Naive thymus-derived CD8-positive, alpha-beta T cell (primary cell): ENCODE data around the gene CROCC2. TPM values are rescaled to one million over a fixed set of nuclear protein-coding genes. Genes with fewer than 3 reads are reported as not detected.
A peak's percentile ranks its signal among the peaks of the same experiment; 100 is the strongest.

Experiments
- ATAC-seq, 2 donors: fragments of 150-1000 bp; cut with Tn5 transposase in 1 of 2; sonication (Bioruptor Pico), chemical (Tn5 transposase) in 1 of 2; 1 replicate in 1 of 2; 2 replicates in 1 of 2; pipeline ENCODE4 v1.10.0; 2021; ENCODE audit warnings: mild to moderate bottlenecking in 2 of 2, moderate library complexity in 2 of 2
- POLR2A ChIA-PET: fragments of 350-600 bp; sonication (Branson Sonifier 250); formaldehyde crosslinking; loops from one replicate; lab custom pipeline; 2021; ENCODE audit warnings: antibody characterized with exemption; lab: Charles Lee
- DNase-seq, 10 donors: peaks; one replicate each; pipeline versions ENCODE4 v3.0.0 to v3.0.0-alpha.2; 2020 to 2022
- H3K27ac Mint-ChIP-seq, 10 donors: one replicate each; pipeline ENCODE4 v1.8.0; 2020 to 2022; ENCODE audit warnings: mild to moderate bottlenecking in 10 of 10, mixed read lengths in 10 of 10, moderate library complexity in 4 of 10, inconsistent platforms in 1 of 10
- H3K27me3 Mint-ChIP-seq, 5 donors: one replicate each; pipeline ENCODE4 v1.8.0; 2021 to 2022; ENCODE audit warnings: mixed read lengths in 5 of 5
- H3K36me3 Mint-ChIP-seq, 3 donors: one replicate each; pipeline ENCODE4 v1.8.0; 2020 to 2022; ENCODE audit warnings: mixed read lengths in 3 of 3, mild to moderate bottlenecking in 2 of 3, inconsistent platforms in 1 of 3
- H3K4me1 Mint-ChIP-seq, 4 donors: one replicate each; pipeline ENCODE4 v1.8.0; 2021 to 2022; ENCODE audit warnings: mixed read lengths in 4 of 4
- H3K4me3 Mint-ChIP-seq, 10 donors: one replicate each; pipeline ENCODE4 v1.8.0; 2020 to 2022; ENCODE audit warnings: mild to moderate bottlenecking in 10 of 10, mixed read lengths in 10 of 10, moderate library complexity in 6 of 10, inconsistent platforms in 1 of 10
- H3K9me3 Mint-ChIP-seq, 9 donors: one replicate each; pipeline ENCODE4 v1.8.0; 2020 to 2022; ENCODE audit warnings: mixed read lengths in 9 of 9, mild to moderate bottlenecking in 3 of 9, inconsistent platforms in 1 of 9, moderate library complexity in 1 of 9
- polyA plus RNA-seq, 3 donors: library from polyadenylated mRNA; unstranded; fragments of 300-500 nt; fragmentation: Illumina TruSeq; gene quantifications; one replicate each; pipeline ENCODE4 v1.2.3, GENCODE V29; 2021
- total RNA-seq, 8 experiments: library from RNA in 2 of 8; stranded (reverse) in 2 of 8; gene quantifications; one replicate each; pipeline ENCODE4 v1.2.3 and lab custom pipeline; 2021 to 2026

CROCC2 gene
- total and polyA plus RNA-seq, 5 experiments from 2014 or later = not detected

DNA sequence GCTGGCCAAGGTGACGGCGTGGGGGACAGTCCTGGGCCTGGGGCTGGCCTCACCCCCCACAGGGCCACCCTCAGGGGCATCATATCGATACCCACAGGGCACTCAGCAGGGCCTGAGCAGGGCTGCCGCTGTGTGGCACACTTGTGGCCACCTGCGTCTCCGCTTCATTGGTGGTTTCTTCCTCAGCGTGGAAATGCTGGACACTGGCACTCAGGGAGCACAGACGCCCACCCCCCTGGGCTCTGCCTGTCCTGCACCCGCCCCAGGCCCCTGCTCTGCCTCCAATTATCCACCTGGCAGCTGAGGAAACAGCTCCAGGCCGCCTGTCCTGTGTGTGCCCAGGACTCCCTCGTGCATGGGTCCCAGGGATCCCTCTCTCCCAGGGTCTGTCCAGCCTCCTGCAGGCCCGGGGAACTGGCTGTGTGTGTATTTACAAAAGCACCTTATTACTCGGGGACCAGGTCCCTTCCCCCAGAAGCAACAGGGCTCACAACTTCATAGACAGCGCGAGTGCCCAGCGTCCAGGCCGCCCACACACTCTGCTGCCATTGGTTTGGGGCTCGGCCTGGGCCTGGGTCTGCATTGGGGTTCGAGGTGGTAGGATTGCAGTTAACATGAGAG, 13.1 kb downstream of the CROCC2 start:
- ATAC-seq = no peak
- POLR2A ChIA-PET = no interaction called here
- no peaks in the 10 kb centered on the region for H3K9me3 Mint-ChIP-seq
- no peaks in the 10 kb centered on the region for H3K36me3 Mint-ChIP-seq
- H3K27me3 Mint-ChIP-seq = peaks cover 0 to 18% (median 0%) of the 10 kb centered on the region in 5 donors
- no peak overlapping the region for H3K4me3 Mint-ChIP-seq
- peaks cover 0 to 3% (median 0%) of the 10 kb centered on the region in 4 donors for H3K4me1 Mint-ChIP-seq
- peak overlapping the region in 1 of 10 donors; percentile 70 for H3K27ac Mint-ChIP-seq
- peak in 2 of 10 donors; percentile 13 to 61 for DNase-seq

DNA sequence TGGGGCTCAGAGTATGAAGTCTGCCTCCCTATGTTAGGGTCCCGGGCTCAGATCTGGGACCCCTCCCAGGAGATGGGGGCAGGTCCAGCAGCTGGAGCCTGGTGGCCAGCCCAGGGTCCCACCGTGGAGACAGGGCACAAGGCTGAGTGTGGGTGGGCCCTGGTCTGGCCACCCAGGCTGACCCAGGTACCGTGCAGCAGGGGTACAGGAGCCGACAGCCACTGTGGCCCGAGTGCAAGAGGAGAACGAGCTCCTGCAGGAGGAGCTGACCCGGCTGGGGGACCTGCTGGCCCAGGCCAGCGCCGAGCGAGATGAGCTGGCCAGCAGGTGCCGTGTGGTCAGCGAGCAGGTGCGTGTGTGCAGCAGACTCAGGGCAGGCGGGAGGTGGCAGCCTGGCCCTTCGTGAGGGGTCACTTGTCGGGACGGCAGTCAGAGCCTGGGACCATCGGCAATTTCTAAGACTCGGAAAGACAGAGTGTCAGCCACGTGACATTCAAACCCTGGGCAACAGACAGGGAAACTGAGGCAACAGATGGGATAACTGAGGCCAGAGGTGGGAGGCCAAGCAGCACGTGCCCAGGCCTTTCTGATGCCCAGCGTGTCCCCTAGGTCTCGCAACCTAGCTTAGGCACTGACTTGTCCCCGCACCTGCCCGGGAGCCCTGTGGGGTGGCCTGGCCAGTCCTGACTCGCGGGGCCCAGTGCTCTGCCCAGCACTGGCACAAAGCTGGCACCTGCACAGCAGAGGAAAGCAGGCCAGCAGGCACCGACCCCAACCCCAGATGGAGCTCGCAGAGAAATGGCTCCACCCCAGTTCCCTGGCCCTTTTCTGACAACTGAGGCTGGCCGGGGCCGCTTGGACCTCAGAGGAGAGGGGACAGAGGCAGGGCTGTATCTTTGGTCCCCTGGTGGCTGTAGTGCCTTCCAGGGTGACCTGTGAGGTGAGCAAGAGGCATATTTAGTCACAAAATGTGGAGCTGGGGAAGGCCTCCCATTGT, 13.9 kb downstream of the CROCC2 start:
- POLR2A ChIA-PET = no interaction called here

DNA sequence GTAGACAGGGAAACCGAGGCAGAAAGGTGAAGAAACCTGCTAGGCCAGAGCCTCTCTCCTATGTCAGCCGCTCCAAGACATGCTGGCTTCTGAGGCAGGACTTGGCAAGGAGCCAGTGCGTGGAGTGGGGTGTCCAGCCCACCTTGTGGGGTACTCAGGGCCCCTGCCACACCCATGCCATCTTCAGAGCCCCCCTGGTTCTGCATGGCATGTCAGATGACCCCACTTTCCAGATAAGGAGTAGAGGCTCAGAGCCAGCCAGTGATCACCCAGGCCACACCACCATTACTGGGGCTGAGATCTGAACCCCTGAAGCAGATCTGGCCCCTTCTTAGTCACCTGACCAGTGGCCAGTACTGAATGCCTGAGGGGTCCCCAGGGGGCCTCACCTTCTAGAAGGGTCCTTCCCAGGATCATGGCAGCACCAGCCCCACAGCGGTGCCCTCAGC, 14.7 kb downstream of the CROCC2 start:
- Mint-ChIP-seq H3K27ac (no peak overlapping the region), H3K4me3 (no peak overlapping the region), H3K9me3 (no peaks in the 10 kb centered on the region), H3K4me1 (no peaks in the 10 kb centered on the region), H3K36me3 (no peaks in the 10 kb centered on the region), H3K27me3 (peaks cover 0 to 12% (median 0%) of the 10 kb centered on the region in 5 donors)
- peak in 3 of 10 donors; percentile 1 to 57 (median 11) for DNase-seq
- no peak for ATAC-seq
- POLR2A ChIA-PET = no interaction called here

More for the DNA sequence above, 13.9 kb downstream of the CROCC2 start:
- Mint-ChIP-seq H3K9me3 (no peaks in the 10 kb centered on the region), H3K4me1 (peaks cover 0 to 3% (median 0%) of the 10 kb centered on the region in 4 donors), H3K4me3 (no peak overlapping the region), H3K27me3 (peaks cover 0 to 17% (median 0%) of the 10 kb centered on the region in 5 donors), H3K27ac (peak overlapping the region in 1 of 10 donors; percentile 70), H3K36me3 (no peaks in the 10 kb centered on the region)
- ATAC-seq (no peak), DNase-seq (peak in 2 of 10 donors; percentile 15 to 24)

DNA sequence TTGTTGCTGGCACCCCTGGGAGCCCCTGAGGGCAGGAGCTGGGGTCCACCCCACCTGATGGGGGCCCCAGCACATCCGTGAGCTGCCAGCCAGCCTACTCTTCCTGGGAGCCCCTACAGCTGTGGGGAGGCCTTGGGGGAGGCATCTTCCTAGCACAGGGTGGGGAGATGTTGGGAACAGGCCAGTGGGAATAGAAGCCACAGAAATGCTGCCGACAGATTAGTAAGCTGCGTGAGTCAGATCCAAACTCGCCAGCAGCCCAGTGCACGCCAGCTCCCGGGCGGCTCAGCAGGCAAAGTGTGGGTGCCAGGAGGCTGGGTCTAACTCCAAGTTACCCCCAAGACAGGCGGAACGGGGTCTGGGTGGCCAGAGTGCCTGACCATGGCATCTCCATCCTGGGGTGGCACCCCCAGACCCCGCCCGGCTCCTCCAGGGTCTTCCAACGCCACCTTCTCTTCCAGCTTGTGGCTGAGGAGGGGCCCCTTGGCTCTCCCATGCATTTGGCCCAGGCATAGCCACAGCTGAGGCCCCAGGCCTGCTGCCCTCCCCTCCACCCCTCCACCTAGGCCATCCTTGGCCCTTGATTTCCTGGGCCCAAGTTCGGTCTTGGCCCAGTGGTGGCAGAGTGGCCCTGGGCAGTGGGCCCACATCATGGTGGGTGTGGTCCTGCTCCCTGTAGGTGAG, 15.3 kb downstream of the CROCC2 start:
- Mint-ChIP-seq H3K27me3 (peaks cover 0 to 12% (median 0%) of the 10 kb centered on the region in 5 donors), H3K9me3 (no peaks in the 10 kb centered on the region), H3K27ac (peak overlapping the region in 1 of 10 donors; percentile 33), H3K4me1 (no peaks in the 10 kb centered on the region), H3K4me3 (no peak overlapping the region), H3K36me3 (no peaks in the 10 kb centered on the region)
- ATAC-seq (no peak), DNase-seq (peak in 1 of 10 donors; percentile 54)
- POLR2A ChIA-PET = no interaction called here

DNA sequence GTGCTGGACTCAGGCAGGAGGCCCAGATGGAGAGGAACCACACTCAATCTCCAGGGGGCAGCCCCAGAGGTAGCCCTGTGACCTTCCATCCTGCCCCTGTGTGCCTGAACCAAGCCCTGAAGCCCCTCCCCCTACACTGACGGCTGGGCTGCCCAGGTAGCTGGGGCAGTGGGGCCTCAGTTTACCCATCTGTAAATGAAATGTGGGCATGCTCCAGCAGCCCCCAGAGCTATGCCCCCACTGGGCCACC, 15.8 kb downstream of the CROCC2 start:
- no peaks in the 10 kb centered on the region for H3K36me3 Mint-ChIP-seq
- no peak overlapping the region for H3K4me3 Mint-ChIP-seq
- ATAC-seq (no peak), DNase-seq (peak in 1 of 10 donors; percentile 16)
- POLR2A ChIA-PET = no interaction called here
- H3K27me3 Mint-ChIP-seq = peaks cover 0 to 8% (median 0%) of the 10 kb centered on the region in 5 donors
- no peaks in the 10 kb centered on the region for H3K4me1 Mint-ChIP-seq
- H3K9me3 Mint-ChIP-seq = no peaks in the 10 kb centered on the region
- H3K27ac Mint-ChIP-seq = no peak overlapping the region

DNA sequence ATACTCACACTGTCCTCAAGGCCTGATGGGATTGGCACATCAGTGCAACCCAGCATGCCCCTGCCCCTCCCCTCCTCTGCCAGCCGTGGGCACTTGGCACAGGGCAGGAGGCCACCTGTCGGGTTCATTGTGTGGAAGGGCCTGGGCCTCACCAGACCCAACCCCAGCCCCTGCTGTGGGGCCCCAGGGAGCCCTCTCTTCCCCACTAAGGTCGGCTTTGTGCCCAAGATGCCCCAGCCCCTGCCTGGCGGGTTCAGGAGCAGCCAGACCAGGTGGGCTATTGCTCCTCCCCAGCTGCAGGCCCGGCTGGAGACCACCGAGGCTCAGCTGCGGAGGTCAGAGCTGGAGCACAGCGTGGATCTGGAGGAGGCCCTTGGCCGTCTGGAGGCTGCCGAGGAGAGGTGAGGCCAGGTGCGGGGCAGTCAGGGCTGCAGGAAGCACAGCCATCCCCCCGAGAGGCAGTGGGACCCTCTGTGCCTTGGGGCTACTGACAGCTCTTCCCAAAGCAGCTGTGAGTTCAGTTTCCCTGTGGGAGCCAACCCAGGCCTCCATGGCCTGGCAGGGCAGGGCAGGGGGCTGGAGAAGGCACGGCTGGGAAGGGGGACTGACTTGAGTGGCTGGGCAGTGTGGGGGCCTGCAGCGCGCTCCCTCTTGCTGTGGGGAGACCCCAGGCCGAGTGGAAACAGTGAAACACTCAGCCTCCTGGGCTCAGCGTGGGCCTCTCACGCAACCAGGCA, 16.3 kb downstream of the CROCC2 start:
- Mint-ChIP-seq H3K36me3 (no peaks in the 10 kb centered on the region), H3K4me3 (no peak overlapping the region), H3K4me1 (no peaks in the 10 kb centered on the region), H3K27me3 (peaks cover 0 to 6% (median 0%) of the 10 kb centered on the region in 5 donors), H3K27ac (no peak overlapping the region), H3K9me3 (no peaks in the 10 kb centered on the region)
- ATAC-seq = no peak
- peak in 2 of 10 donors; percentile 13 to 50 for DNase-seq
- POLR2A ChIA-PET = interaction anchor here (0.5 kb wide), 1 partner anchor 105 kb away, joined by 5 read pairs; no protein-coding TSS in a partner anchor

DNA sequence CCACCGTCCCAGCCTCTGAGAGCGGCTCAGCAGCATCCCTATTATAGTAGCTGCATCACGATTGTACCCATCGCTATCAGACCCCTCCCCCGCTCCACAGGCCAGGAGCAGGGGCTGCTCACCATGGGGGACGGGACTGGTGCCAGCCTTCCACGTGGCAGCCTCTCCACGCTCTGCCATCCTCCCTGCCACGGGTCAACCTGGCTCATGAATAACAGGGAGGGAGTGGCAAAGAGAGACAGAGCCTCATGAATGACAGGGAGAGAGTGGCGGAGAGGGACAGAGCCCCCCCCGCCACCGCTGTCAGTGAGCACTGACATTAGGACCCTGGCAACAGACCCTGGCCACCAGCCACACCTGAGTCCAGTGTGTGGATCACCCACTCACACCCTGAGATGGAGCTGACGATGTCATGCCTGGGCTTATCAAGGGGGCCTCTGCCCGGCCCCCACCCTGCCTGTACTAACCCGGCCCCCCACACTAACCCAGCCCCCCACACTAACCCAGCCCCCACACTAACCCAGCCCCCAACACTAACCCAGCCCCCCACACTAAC, 16.9 kb downstream of the CROCC2 start:
- Mint-ChIP-seq H3K36me3 (no peaks in the 10 kb centered on the region), H3K27ac (no peak overlapping the region), H3K4me3 (no peak overlapping the region), H3K4me1 (no peaks in the 10 kb centered on the region), H3K27me3 (peaks cover 0 to 2% (median 0%) of the 10 kb centered on the region in 5 donors), H3K9me3 (no peaks in the 10 kb centered on the region)
- ATAC-seq (no peak), DNase-seq (peak in 1 of 10 donors; percentile 9)
- POLR2A ChIA-PET = interaction anchor here (0.5 kb wide), 1 partner anchor 104 kb away, joined by 5 read pairs; no protein-coding TSS in a partner anchor

DNA sequence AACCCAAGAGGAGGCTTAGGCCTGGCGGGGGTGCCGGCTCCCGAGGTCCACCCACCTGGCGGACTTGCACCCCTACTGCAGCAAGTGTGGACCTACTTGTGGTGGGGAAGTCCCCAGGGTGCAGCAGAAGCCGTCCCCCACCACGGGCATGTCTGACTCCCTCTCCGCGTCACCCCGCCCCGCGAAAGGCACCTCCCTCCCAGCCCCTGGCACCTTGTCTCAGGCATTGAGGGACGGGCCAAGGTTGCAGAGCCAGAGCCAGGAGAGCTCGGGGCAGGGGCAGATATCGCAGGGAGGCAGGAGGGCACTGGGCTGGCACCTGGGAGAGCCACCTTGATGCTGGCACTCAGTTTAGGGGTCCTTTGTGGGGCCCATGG, 19.0 kb downstream of the CROCC2 start:
- Mint-ChIP-seq H3K4me1 (no peaks in the 10 kb centered on the region), H3K27ac (no peak overlapping the region), H3K9me3 (peaks cover 0 to 2% (median 0%) of the 10 kb centered on the region in 9 donors), H3K36me3 (no peaks in the 10 kb centered on the region), H3K4me3 (no peak overlapping the region), H3K27me3 (peaks cover 0 to 11% (median 2%) of the 10 kb centered on the region in 5 donors)
- DNase-seq = peak in 3 of 10 donors; percentile 4 to 58 (median 16)
- ATAC-seq = no peak
- POLR2A ChIA-PET = no interaction called here

DNA sequence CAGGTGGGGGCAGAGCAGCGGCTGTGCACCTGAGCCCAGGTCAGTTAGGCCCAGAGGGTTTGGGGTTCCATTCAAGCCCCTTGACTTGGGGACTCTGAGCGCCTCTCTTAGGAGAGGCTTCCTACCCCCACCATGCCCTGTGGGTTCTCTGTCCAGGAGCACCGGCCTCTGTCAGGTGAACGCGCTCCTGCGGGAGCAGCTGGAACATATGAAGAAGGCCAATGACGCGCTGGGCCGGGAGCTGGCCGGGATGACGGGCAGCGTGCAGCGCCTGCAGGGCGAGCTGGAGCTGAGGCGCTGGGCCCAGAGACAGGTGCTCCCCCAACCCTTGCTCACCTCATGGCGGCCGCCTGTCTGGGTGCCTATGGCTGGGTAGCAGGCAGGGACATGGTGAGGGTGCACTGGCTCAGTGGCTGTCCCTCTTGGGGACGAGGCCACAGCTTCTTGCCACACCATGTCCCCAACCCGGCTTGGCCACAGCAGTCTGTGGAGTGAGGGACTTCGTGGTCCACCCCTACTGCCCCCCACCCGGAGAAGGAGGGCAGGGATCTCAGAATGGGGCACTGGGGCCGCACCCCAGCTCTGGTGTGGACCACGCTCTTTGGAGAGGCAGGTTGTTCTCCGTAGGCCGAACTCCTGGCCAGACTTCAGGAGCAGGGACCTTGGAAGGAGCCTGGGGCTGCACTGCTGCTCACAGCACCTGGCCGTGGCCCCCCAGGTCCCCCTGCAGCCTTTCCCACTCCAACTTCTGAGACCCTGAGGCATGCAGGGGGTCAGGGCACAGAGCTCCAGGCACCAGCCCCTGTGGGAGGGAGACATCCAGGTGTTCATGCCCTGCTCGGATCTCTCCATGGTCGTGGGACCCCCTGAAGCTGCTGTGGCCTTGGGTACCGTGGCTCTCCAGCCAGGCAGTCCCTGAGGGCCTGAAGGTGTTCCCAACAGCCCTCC, 19.7 kb downstream of the CROCC2 start:
- DNase-seq = peak in 3 of 10 donors; percentile 3 to 24 (median 15)
- Mint-ChIP-seq H3K4me1 (no peaks in the 10 kb centered on the region), H3K27ac (no peak overlapping the region), H3K36me3 (no peaks in the 10 kb centered on the region), H3K27me3 (peaks cover 0 to 11% (median 2%) of the 10 kb centered on the region in 5 donors), H3K4me3 (no peak overlapping the region), H3K9me3 (peaks cover 0 to 2% (median 0%) of the 10 kb centered on the region in 9 donors)
- POLR2A ChIA-PET = no interaction called here
- ATAC-seq = no peak

DNA sequence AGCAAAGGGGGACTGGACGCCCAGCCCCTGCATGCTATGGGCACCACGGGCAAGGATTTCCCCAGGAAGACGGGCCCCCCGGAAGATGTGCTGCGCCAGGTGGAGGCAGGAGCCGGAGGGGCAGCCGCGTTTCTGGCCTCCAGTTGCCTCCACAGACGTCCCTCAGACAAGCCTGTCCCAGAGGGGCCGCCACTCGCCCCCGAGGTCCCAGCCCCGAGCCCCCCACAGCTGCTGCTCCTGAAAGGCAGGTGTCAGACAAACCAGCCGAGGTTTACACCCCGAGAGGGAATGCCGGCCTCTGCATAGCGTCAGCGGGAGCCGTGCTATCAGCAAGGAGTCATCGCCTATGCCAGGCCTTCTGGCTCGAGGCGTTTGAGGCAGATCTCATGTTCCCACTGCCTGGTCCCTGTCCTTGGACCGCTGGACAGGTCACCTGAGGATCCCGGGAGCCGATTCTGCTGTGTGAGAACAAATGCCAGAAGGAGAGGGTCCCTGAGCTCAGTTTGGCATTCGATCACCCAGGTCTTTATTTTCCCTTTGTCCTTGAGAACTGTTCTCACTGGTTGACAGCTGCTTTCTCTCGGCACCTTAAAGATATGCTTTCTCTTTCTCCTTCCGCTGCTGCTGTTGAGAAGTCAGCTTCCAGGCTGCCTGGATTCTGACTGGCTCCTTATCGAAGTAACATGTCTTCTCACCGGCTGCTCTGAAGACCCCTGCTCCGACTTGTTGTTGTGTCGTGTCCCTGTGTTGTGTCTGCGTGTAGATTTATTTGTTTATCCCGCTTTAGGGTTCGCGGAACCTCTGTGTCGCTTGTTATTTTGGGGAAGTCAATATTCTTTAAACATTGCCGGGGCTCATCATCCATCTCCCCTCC, 20.6 kb downstream of the CROCC2 start:
- no peaks in the 10 kb centered on the region for H3K4me1 Mint-ChIP-seq
- H3K27me3 Mint-ChIP-seq = peaks cover 0 to 11% (median 2%) of the 10 kb centered on the region in 5 donors
- no peak for ATAC-seq
- no peak overlapping the region for H3K27ac Mint-ChIP-seq
- DNase-seq = peak in 3 of 10 donors; percentile 3 to 48 (median 14)
- no peaks in the 10 kb centered on the region for H3K36me3 Mint-ChIP-seq
- peak overlapping the region in 1 of 10 donors; percentile 42 for H3K4me3 Mint-ChIP-seq
- POLR2A ChIA-PET = no interaction called here
- peaks cover 0 to 2% (median 0%) of the 10 kb centered on the region in 9 donors for H3K9me3 Mint-ChIP-seq
